Right cardiac atrium (tissue), 5 donors: ENCODE results near the gene VWCE. TPM values are rescaled to one million over a fixed set of nuclear protein-coding genes. Genes with fewer than 3 reads are reported as not detected.
A peak's percentile ranks its signal among the peaks of the same experiment; 100 is the strongest.

Experiments
- ATAC-seq, 2 donors: fragments of 200-7000 bp; cut with Tn5 transposase; one replicate each; pipeline versions ENCODE4 v1.8.0 to v1.9.1; 2020; ENCODE audit warnings: moderate library complexity in 2 of 2, mild to moderate bottlenecking in 1 of 2
- DNase-seq, 3 donors: peaks; one replicate each; pipeline ENCODE4 v3.0.0-alpha.2; 2020
- H3K27ac ChIP-seq: one replicate; pipeline ENCODE4 v1.5.1; 2013; ENCODE audit warnings: mild to moderate bottlenecking, low read length, control low read depth, moderate library complexity
- H3K27me3 ChIP-seq: one replicate; pipeline ENCODE4 v1.6.1; 2013; ENCODE audit not compliant: control insufficient read depth, insufficient read depth
- H3K4me1 ChIP-seq: one replicate; pipeline ENCODE4 v1.6.1; 2013; ENCODE audit warnings: low read length; ENCODE audit not compliant: control insufficient read depth, insufficient read depth
- H3K4me3 ChIP-seq: one replicate; pipeline ENCODE4 v1.5.1; 2013; ENCODE audit warnings: low read length, control low read depth
- H3K9me3 ChIP-seq: one replicate; pipeline ENCODE4 v1.6.1; 2013; ENCODE audit warnings: low read length; ENCODE audit not compliant: control insufficient read depth
- WGBS: extraction: QIAGEN DNeasy Blood & Tissue Kit; methylation state at CpG from one replicate; pipeline ENCODE4 v1.1.7; 2013; 5-methylcytosine and 5-hydroxymethylcytosine counted together
- intact Hi-C, 4 donors: fragments of 100-400 bp; cut with DNase I; formaldehyde crosslinking; loops; one replicate each; pipeline versions ENCODE4 v1.11.0 to v1.14.0; 2022 to 2023
- polyA plus RNA-seq: library from polyadenylated mRNA; stranded (reverse); fragments of 200-250 nt; gene quantifications from one replicate; pipeline ENCODE4 v1.2.3, GENCODE V29; 2013
- total RNA-seq, 4 donors: library from RNA; stranded (reverse); fragmentation: NEBNext Ultra II Directional; extraction: Animal tissue kit (Norgen Biotek cat#: 25700); gene quantifications; one replicate each; pipeline ENCODE4 v1.2.1, GENCODE V29; 2021
- donor health status: healthy with polysubstance abuse.
- donor health status: DM: no; HTN: yes; CAD: no.
- donor health status: DM: no; HTN: no; CAD: no.
- donor health status: DM: no; HTN: yes; CAD: no; lungs with severe emphysema.
- donor health status: DM: yes; HTN: yes; CAD: no.

VWCE gene
- total and polyA plus RNA-seq, 5 donors = 0.70 to 2.2 (median 1.1) TPM

- Histone ChIP-seq H3K27ac (no peak overlapping the region), H3K27me3 (no peaks in the 10 kb centered on the region), H3K4me1 (no peaks in the 10 kb centered on the region), H3K4me3 (no peak overlapping the region), H3K9me3 (no peaks in the 10 kb centered on the region)
- intact Hi-C loops = no loop called here
- WGBS = 87% methylated on average over 12 of the region's 12 CpGs
- ATAC-seq (no peak), DNase-seq (no peak)
Measured at GRCh38 chr11:61279934-61280659, 15.0 kb downstream of the VWCE start.

- WGBS = 56% methylated on average over 10 of the region's 10 CpGs
- Histone ChIP-seq H3K4me3 (no peak overlapping the region), H3K27ac (no peak overlapping the region), H3K27me3 (no peaks in the 10 kb centered on the region), H3K4me1 (no peaks in the 10 kb centered on the region), H3K9me3 (no peaks in the 10 kb centered on the region)
- ATAC-seq (no peak), DNase-seq (no peak)
- intact Hi-C loops = no loop called here
Measured at GRCh38 chr11:61278001-61278470, 17.1 kb downstream of the VWCE start.

- ATAC-seq (no peak), DNase-seq (no peak)
- 85% methylated on average over 14 of the region's 14 CpGs for WGBS
- Histone ChIP-seq H3K27me3 (no peaks in the 10 kb centered on the region), H3K9me3 (no peaks in the 10 kb centered on the region), H3K27ac (no peak overlapping the region), H3K4me1 (no peaks in the 10 kb centered on the region), H3K4me3 (no peak overlapping the region)
- intact Hi-C loops = no loop called here
Measured at GRCh38 chr11:61277186-61278000, 17.7 kb downstream of the VWCE start.

- 93% methylated on average over 4 of the region's 4 CpGs for WGBS
- no peaks in the 10 kb centered on the region for H3K9me3 ChIP-seq
Measured at GRCh38 chr11:61275191-61275590, 19.9 kb downstream of the VWCE start.

GRCh38 chr11:61274084-61274483 lies 21.0 kb downstream of the VWCE start:
- Histone ChIP-seq H3K27me3 (no peaks in the 10 kb centered on the region), H3K27ac (no peak overlapping the region), H3K4me1 (no peaks in the 10 kb centered on the region), H3K4me3 (no peak overlapping the region), H3K9me3 (no peaks in the 10 kb centered on the region)
- DNase-seq (no peak), ATAC-seq (no peak)
- WGBS = 94% methylated on average over 4 of the region's 4 CpGs
- intact Hi-C loops = no loop called here

More at GRCh38 chr11:61275191-61275590, 19.9 kb downstream of the VWCE start:
- ATAC-seq (no peak), DNase-seq (no peak)
- H3K27ac ChIP-seq = no peak overlapping the region
- intact Hi-C loops = no loop called here
- no peaks in the 10 kb centered on the region for H3K4me1 ChIP-seq
- H3K27me3 ChIP-seq = no peaks in the 10 kb centered on the region
- H3K4me3 ChIP-seq = no peak overlapping the region

GRCh38 chr11:61273178-61274078 lies 21.7 kb downstream of the VWCE start:
- DNase-seq (no peak), ATAC-seq (peak; percentile 22 to 37)
- no peaks in the 10 kb centered on the region for H3K9me3 ChIP-seq
- 77% methylated on average over 16 of the region's 16 CpGs for whole genome bisulfite sequencing
- no peak overlapping the region for H3K27ac ChIP-seq
- H3K27me3 ChIP-seq = no peaks in the 10 kb centered on the region
- H3K4me3 ChIP-seq = no peak overlapping the region
- H3K4me1 ChIP-seq = no peaks in the 10 kb centered on the region
- intact Hi-C loops = no loop called here

GRCh38 chr11:61272731-61273130 lies 22.4 kb downstream of the VWCE start:
- no peaks in the 10 kb centered on the region for H3K4me1 ChIP-seq
- no peaks in the 10 kb centered on the region for H3K27me3 ChIP-seq
- WGBS = 95% methylated on average over 3 of the region's 3 CpGs
- no peak overlapping the region for H3K4me3 ChIP-seq
- DNase-seq (no peak), ATAC-seq (no peak)
- H3K9me3 ChIP-seq = no peaks in the 10 kb centered on the region
- H3K27ac ChIP-seq = no peak overlapping the region
- intact Hi-C loops = no loop called here

GRCh38 chr11:61270354-61271076 lies 24.6 kb downstream of the VWCE start:
- DNase-seq (no peak), ATAC-seq (no peak)
- intact Hi-C loops = no loop called here
- no peak overlapping the region for H3K4me3 ChIP-seq
- H3K9me3 ChIP-seq = no peaks in the 10 kb centered on the region
- 88% methylated on average over 7 of the region's 7 CpGs for WGBS
- no peaks in the 10 kb centered on the region for H3K4me1 ChIP-seq
- H3K27me3 ChIP-seq = no peaks in the 10 kb centered on the region
- no peak overlapping the region for H3K27ac ChIP-seq

GRCh38 chr11:61268588-61269250 lies 26.4 kb downstream of the VWCE start:
- Histone ChIP-seq H3K9me3 (no peaks in the 10 kb centered on the region), H3K27me3 (no peaks in the 10 kb centered on the region), H3K4me1 (no peaks in the 10 kb centered on the region), H3K4me3 (no peak overlapping the region), H3K27ac (no peak overlapping the region)
- DNase-seq = no peak
- no peak for ATAC-seq
- intact Hi-C loops = no loop called here
- 91% methylated on average over 15 of the region's 15 CpGs for WGBS

- intact Hi-C loops = no loop called here
- Histone ChIP-seq H3K4me1 (no peaks in the 10 kb centered on the region), H3K27me3 (no peaks in the 10 kb centered on the region), H3K9me3 (no peaks in the 10 kb centered on the region), H3K4me3 (no peak overlapping the region), H3K27ac (no peak overlapping the region)
- DNase-seq = no peak
- WGBS = 55% methylated on average over 6 of the region's 6 CpGs
- peak in 1 of 2 donors; percentile 39 for ATAC-seq
Measured at GRCh38 chr11:61267437-61267841, 27.7 kb downstream of the VWCE start.
